NCI-H526 treated with DMSO at 0.1 percent for 48 hours (cell line): ENCODE results near the gene PTPRN2.

Source experiments
- DNase-seq: peaks from one replicate; lab custom pipeline; 2025; lab: John Stamatoyannopoulos, UW

Gene PTPRN2

GRCh38 chr7:157641866-157642265 lies 945.8 kb downstream of the PTPRN2 start:
- DNase-seq, result no peak

GRCh38 chr7:157640144-157640543 lies 947.5 kb downstream of the PTPRN2 start:
- DNase-seq, result no peak

GRCh38 chr7:157638563-157638962 lies 949.1 kb downstream of the PTPRN2 start:
- no peak for DNase-seq

GRCh38 chr7:157637216-157637949 lies 950.2 kb downstream of the PTPRN2 start:
- no peak for DNase-seq

GRCh38 chr7:157635669-157636068 lies 952.0 kb downstream of the PTPRN2 start:
- DNase-seq, result no peak

GRCh38 chr7:157635148-157635500 lies 952.5 kb downstream of the PTPRN2 start:
- no peak for DNase-seq

GRCh38 chr7:157634401-157635147 lies 953.0 kb downstream of the PTPRN2 start:
- DNase-seq, result no peak

- no peak for DNase-seq
These were observed 954.0 kb downstream of the PTPRN2 start for GRCh38 chr7:157633465-157634185.

GRCh38 chr7:157630301-157630853 lies 957.2 kb downstream of the PTPRN2 start:
- no peak for DNase-seq

GRCh38 chr7:157628456-157628855 lies 959.2 kb downstream of the PTPRN2 start:
- no peak for DNase-seq

- DNase-seq, result no peak
These were observed 960.0 kb downstream of the PTPRN2 start for GRCh38 chr7:157627646-157628045.

GRCh38 chr7:157627033-157627432 lies 960.6 kb downstream of the PTPRN2 start:
- DNase-seq, result no peak

GRCh38 chr7:157625973-157626742 lies 961.5 kb downstream of the PTPRN2 start:
- DNase-seq, result no peak

GRCh38 chr7:157623556-157623955 lies 964.1 kb downstream of the PTPRN2 start:
- no peak for DNase-seq

GRCh38 chr7:157622408-157623205 lies 965.0 kb downstream of the PTPRN2 start:
- DNase-seq, result no peak

- DNase-seq, result no peak
These were observed 965.6 kb downstream of the PTPRN2 start for GRCh38 chr7:157622000-157622399.

- no peak for DNase-seq
These were observed 966.4 kb downstream of the PTPRN2 start for GRCh38 chr7:157621131-157621681.

GRCh38 chr7:157620616-157621015 lies 967.0 kb downstream of the PTPRN2 start:
- DNase-seq, result no peak

GRCh38 chr7:157619753-157620525 lies 967.7 kb downstream of the PTPRN2 start:
- DNase-seq, result no peak
